Liver (tissue), 9 donors: ENCODE measurements around the gene CCDC138. TPM values are rescaled to one million over a fixed set of nuclear protein-coding genes. Genes with fewer than 3 reads are reported as not detected.

Source experiments
- DNase-seq: peaks from one replicate; pipeline ENCODE4 v3.0.0-alpha.2; 2017; ENCODE audit warnings: low spot score
- H3K27ac ChIP-seq, 2 donors: one replicate each; pipeline ENCODE4 v1.7.0; 2013; ENCODE audit warnings: inconsistent platforms in 2 of 2, low read length in 2 of 2, control low read depth in 1 of 2, low read depth in 1 of 2, mild to moderate bottlenecking in 1 of 2
- H3K27me3 ChIP-seq, 4 donors: one replicate each; pipeline versions ENCODE4 v1.6.1 to v1.7.0; 2013; ENCODE audit warnings: low read length in 3 of 4, inconsistent platforms in 1 of 4, mild to moderate bottlenecking in 1 of 4, moderate library complexity in 1 of 4; ENCODE audit not compliant: control insufficient read depth in 4 of 4, insufficient read depth in 4 of 4
- H3K36me3 ChIP-seq, 4 donors: one replicate each; pipeline versions ENCODE4 v1.6.1 to v1.7.0; 2013; ENCODE audit warnings: low read length in 3 of 4, mild to moderate bottlenecking in 3 of 4, low read depth in 1 of 4, moderate library complexity in 1 of 4; ENCODE audit not compliant: control insufficient read depth in 4 of 4, insufficient read depth in 3 of 4
- H3K4me1 ChIP-seq, 4 donors: one replicate each; pipeline versions ENCODE4 v1.6.1 to v1.7.0; 2013; ENCODE audit warnings: low read length in 3 of 4, mild to moderate bottlenecking in 3 of 4, moderate library complexity in 1 of 4; ENCODE audit not compliant: control insufficient read depth in 4 of 4, insufficient read depth in 4 of 4
- H3K4me3 ChIP-seq, 3 donors: one replicate each; pipeline versions ENCODE4 v1.6.1 to v1.7.0; 2013; ENCODE audit warnings: low read length in 3 of 3, control low read depth in 1 of 3, low read depth in 1 of 3, mild to moderate bottlenecking in 1 of 3
- H3K9ac ChIP-seq, 2 donors: one replicate each; pipeline ENCODE4 v1.7.0; 2013; ENCODE audit warnings: low read length in 2 of 2, mild to moderate bottlenecking in 2 of 2, moderate library complexity in 2 of 2, control low read depth in 1 of 2, low read depth in 1 of 2
- H3K9me3 ChIP-seq, 4 donors: one replicate each; pipeline versions ENCODE4 v1.6.1 to v1.7.0; 2013; ENCODE audit warnings: low read length in 3 of 4; ENCODE audit not compliant: control insufficient read depth in 4 of 4
- EGR1 ChIP-seq, 2 donors: IDR thresholded peaks; 2 replicates each; pipeline ENCODE4 v1.6.1; 2016 to 2018; ENCODE audit warnings: antibody characterized with exemption in 2 of 2, low read depth in 2 of 2
- FOXA1 ChIP-seq: IDR thresholded peaks from 2 replicates; pipeline ENCODE4 v1.6.1; 2016; ENCODE audit warnings: antibody characterized with exemption
- FOXA2 ChIP-seq: IDR thresholded peaks from 2 replicates; pipeline ENCODE4 v1.6.1; 2016; ENCODE audit warnings: antibody characterized with exemption
- HNF4A ChIP-seq, 2 donors: conservative IDR thresholded peaks; 2 replicates each; pipeline ENCODE4 v1.6.1; 2016; ENCODE audit warnings: antibody characterized with exemption in 2 of 2, mild to moderate bottlenecking in 2 of 2
- HNF4G ChIP-seq: IDR thresholded peaks from 2 replicates; pipeline ENCODE4 v1.6.1; 2016; ENCODE audit warnings: antibody characterized with exemption
- JUND ChIP-seq, 2 donors: IDR thresholded peaks; 2 replicates each; pipeline ENCODE4 v1.6.1; 2016; ENCODE audit warnings: antibody characterized with exemption in 2 of 2
- NR2F2 ChIP-seq: IDR thresholded peaks from 2 replicates; pipeline ENCODE4 v1.6.1; 2016; ENCODE audit warnings: antibody characterized with exemption
- RXRA ChIP-seq, 2 donors: IDR thresholded peaks; 2 replicates each; pipeline ENCODE4 v1.6.1; 2017 to 2018; ENCODE audit warnings: antibody characterized with exemption in 2 of 2, mild to moderate bottlenecking in 1 of 2
- SP1 ChIP-seq: IDR thresholded peaks from 2 replicates; pipeline ENCODE4 v1.6.1; 2018; ENCODE audit warnings: antibody characterized with exemption, mild to moderate bottlenecking
- TAF1 ChIP-seq: conservative IDR thresholded peaks from 2 replicates; pipeline ENCODE4 v1.6.1; 2016; ENCODE audit warnings: antibody characterized with exemption, mild to moderate bottlenecking
- YY1 ChIP-seq: IDR thresholded peaks from 2 replicates; pipeline ENCODE4 v1.6.1; 2016; ENCODE audit warnings: antibody characterized with exemption, mild to moderate bottlenecking
- WGBS: extraction: QIAGEN DNeasy Blood & Tissue Kit; methylation state at CpG from one replicate; pipeline ENCODE4 v1.1.7; 2013; 5-methylcytosine and 5-hydroxymethylcytosine counted together
- polyA plus RNA-seq, 2 donors: library from polyadenylated mRNA; stranded (reverse) in 1 of 2; unstranded in 1 of 2; fragments of 200-250 nt in 1 of 2; fragments of >200 nt in 1 of 2; fragmentation: Nextera tagmentation in 1 of 2; extraction: Ambion mirVana in 1 of 2; gene quantifications; one replicate each; pipeline versions ENCODE4 v1.2.1 to v1.2.3, GENCODE V29; 2013 to 2015
- total RNA-seq, 2 donors: library from RNA; depleted of rRNA; stranded (reverse); fragments of >200 nt; gene quantifications; one replicate each; pipeline ENCODE4 v1.2.3, GENCODE V29; 2014
- TF ChIP-seq, protein P1 (sequence below): IDR thresholded peaks from 2 replicates; pipeline ENCODE4 v1.6.1; 2016; ENCODE audit warnings: antibody characterized with exemption
- TF ChIP-seq, protein P2 (sequence below): IDR thresholded peaks from 2 replicates; pipeline ENCODE4 v1.6.1; 2016; ENCODE audit warnings: antibody characterized with exemption
- TF ChIP-seq, protein P3 (sequence below): fragments of 150-350 bp; IDR thresholded peaks from 2 replicates; pipeline ENCODE4 v1.5.1; 2017; ENCODE audit warnings: improper control_type of control experiment, low read depth, low read length; ENCODE audit not compliant: missing input control
- TF ChIP-seq, protein P4 (sequence below): IDR thresholded peaks from 2 replicates; pipeline ENCODE4 v1.6.1; 2016; ENCODE audit warnings: antibody characterized with exemption
- donor health status: healthy.
- donor health status: healthy.
- donor health status: healthy.
- donor health status: healthy.
- donor health status: healthy.

CCDC138 gene
- total and polyA plus RNA-seq, 4 donors: 0.76 to 5.0 (median 2.7) TPM

DNA sequence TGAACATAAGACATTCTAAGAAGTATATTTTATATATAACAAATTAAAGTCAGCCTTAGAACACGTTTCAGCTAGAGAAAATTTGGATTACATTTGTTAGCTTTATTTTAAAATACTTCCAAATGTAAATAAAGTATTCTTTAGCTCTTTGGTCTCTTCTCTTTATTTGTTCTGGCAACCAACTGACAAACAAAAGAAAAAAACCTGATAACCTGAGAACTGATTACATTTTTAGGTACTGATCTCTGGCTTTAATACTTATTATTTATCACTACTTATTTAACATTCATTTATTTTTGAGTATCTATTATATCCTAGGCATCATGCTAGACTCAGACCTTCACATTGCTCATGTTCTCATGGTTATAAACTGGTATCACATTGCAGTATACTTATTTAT is 18.5 kb downstream of the CCDC138 start:
- H3K27me3 ChIP-seq: no peaks in the 10 kb centered on the region
- TF ChIP-seq EGR1 (IDR thresholded peaks at IDR 0.05; ENCODE audit: low read depth in 2 of 2) (no peak), HNF4A (conservative IDR thresholded peaks at IDR 0.05) (peak in 1 of 2 donors; percentile 4)
- no peak overlapping the region for H3K27ac ChIP-seq
- peaks cover 0 to 5% (median 2%) of the 10 kb centered on the region in 4 donors for H3K9me3 ChIP-seq
- 36% methylated on average over 1 of the region's 1 CpG for WGBS
- H3K36me3 ChIP-seq: peaks cover 0 to 2% (median 0%) of the 10 kb centered on the region in 4 donors
- no peak overlapping the region for H3K4me3 ChIP-seq
- peaks cover 0 to 15% (median 12%) of the 10 kb centered on the region in 4 donors for H3K4me1 ChIP-seq
- no peak for DNase-seq
- no peak overlapping the region for H3K9ac ChIP-seq

DNA sequence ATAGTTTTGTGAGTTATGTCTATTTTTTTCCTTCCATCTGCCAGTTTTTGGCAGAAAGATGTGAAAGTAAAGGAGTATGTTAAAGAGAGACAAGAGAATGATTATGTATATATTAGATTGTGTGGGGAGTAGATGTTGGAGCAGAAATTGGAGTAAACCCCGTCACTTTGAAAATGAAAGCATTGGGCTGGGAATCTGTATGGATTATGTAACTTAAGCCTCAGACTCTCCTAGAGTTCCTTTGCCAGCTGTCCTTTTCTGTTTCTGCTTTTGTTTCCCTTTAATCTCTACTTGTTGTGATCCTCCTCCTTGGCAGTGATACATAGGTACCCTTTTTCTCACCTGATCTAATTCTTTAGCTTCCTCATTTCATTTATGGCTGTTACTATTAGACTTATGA is 19.2 kb downstream of the CCDC138 start:
- no peak for TF ChIP-seq FOXA1
- TF ChIP-seq NR2F2: no peak
- TF ChIP-seq, protein P1, sequence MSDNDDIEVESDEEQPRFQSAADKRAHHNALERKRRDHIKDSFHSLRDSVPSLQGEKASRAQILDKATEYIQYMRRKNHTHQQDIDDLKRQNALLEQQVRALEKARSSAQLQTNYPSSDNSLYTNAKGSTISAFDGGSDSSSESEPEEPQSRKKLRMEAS: no peak
- TF ChIP-seq, protein P2, sequence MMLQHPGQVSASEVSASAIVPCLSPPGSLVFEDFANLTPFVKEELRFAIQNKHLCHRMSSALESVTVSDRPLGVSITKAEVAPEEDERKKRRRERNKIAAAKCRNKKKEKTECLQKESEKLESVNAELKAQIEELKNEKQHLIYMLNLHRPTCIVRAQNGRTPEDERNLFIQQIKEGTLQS: no peak
- no peak for TF ChIP-seq JUND (IDR thresholded peaks at IDR 0.05)
- no peak for TF ChIP-seq YY1
- TF ChIP-seq FOXA2: no peak
- H3K36me3 ChIP-seq: peaks cover 0 to 2% (median 0%) of the 10 kb centered on the region in 4 donors
- H3K27ac ChIP-seq: peak overlapping the region in 1 of 2 donors; percentile 1
- no peaks in the 10 kb centered on the region for H3K27me3 ChIP-seq
- WGBS: 33% methylated on average over 1 of the region's 1 CpG
- H3K4me3 ChIP-seq: peak overlapping the region in 1 of 3 donors; percentile 18
- H3K4me1 ChIP-seq: peaks cover 0 to 15% (median 12%) of the 10 kb centered on the region in 4 donors
- H3K9me3 ChIP-seq: peaks cover under 1 to 6% (median 2%) of the 10 kb centered on the region in 4 donors
- no peak overlapping the region for H3K9ac ChIP-seq
- DNase-seq: no peak

DNA sequence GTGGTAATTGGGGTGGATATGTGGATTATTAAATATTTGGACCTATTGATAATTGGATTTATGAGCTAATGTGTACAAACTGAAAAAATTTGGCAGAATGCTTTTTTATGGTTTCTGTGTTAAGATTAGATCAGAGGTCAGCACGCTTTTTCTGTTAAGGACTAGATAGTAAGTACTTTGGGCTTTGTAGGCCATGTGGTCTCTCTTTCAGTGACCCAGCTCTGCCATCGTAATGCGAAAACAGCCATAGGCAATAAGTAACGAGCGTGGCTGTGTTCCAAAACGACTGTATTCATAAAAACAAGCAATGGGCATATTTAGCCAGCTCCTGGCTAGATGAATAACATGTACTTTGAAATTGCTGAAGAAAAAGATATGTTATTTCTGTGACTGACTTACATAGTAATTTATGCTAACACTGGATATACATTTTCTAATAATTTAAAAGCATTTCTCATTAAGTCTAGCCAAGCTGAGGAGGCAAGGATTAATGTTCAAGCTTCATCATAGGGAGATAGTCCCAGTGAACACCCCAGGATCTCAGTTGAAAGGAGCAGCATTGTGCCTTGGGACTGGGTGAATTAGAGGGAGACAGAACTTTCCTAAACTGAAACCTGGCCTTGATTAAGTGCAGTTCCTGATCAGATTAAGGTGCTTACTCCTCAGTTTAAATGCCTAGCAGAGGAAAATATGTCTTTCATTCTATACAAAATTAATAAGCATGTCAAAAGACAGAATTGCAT is 20.0 kb downstream of the CCDC138 start:
- WGBS: 64% methylated on average over 6 of the region's 6 CpGs
- H3K27ac ChIP-seq: peak overlapping the region in 1 of 2 donors; percentile 1
- no peak overlapping the region for H3K9ac ChIP-seq
- H3K36me3 ChIP-seq: peaks cover 0 to 2% (median 0%) of the 10 kb centered on the region in 4 donors
- no peak for DNase-seq
- H3K9me3 ChIP-seq: peaks cover 1 to 6% (median 3%) of the 10 kb centered on the region in 4 donors
- no peak overlapping the region for H3K4me3 ChIP-seq
- H3K4me1 ChIP-seq: peaks cover 0 to 20% (median 12%) of the 10 kb centered on the region in 4 donors
- no peaks in the 10 kb centered on the region for H3K27me3 ChIP-seq
- TF ChIP-seq NR2F2 (no peak), TAF1 (no peak), HNF4G (no peak), HNF4A (conservative IDR thresholded peaks at IDR 0.05) (no peak), RXRA (IDR thresholded peaks at IDR 0.05) (no peak), EGR1 (IDR thresholded peaks at IDR 0.05; ENCODE audit: low read depth in 2 of 2) (no peak), SP1 (no peak)
- TF ChIP-seq, protein P3, sequence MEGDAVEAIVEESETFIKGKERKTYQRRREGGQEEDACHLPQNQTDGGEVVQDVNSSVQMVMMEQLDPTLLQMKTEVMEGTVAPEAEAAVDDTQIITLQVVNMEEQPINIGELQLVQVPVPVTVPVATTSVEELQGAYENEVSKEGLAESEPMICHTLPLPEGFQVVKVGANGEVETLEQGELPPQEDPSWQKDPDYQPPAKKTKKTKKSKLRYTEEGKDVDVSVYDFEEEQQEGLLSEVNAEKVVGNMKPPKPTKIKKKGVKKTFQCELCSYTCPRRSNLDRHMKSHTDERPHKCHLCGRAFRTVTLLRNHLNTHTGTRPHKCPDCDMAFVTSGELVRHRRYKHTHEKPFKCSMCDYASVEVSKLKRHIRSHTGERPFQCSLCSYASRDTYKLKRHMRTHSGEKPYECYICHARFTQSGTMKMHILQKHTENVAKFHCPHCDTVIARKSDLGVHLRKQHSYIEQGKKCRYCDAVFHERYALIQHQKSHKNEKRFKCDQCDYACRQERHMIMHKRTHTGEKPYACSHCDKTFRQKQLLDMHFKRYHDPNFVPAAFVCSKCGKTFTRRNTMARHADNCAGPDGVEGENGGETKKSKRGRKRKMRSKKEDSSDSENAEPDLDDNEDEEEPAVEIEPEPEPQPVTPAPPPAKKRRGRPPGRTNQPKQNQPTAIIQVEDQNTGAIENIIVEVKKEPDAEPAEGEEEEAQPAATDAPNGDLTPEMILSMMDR: no peak
- TF ChIP-seq, protein P4, sequence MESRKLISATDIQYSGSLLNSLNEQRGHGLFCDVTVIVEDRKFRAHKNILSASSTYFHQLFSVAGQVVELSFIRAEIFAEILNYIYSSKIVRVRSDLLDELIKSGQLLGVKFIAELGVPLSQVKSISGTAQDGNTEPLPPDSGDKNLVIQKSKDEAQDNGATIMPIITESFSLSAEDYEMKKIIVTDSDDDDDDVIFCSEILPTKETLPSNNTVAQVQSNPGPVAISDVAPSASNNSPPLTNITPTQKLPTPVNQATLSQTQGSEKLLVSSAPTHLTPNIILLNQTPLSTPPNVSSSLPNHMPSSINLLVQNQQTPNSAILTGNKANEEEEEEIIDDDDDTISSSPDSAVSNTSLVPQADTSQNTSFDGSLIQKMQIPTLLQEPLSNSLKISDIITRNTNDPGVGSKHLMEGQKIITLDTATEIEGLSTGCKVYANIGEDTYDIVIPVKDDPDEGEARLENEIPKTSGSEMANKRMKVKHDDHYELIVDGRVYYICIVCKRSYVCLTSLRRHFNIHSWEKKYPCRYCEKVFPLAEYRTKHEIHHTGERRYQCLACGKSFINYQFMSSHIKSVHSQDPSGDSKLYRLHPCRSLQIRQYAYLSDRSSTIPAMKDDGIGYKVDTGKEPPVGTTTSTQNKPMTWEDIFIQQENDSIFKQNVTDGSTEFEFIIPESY: no peak
- TF ChIP-seq, protein P1: no peak
